ENCODE measurements around the gene PPP2R5C. TPM values are rescaled to one million over a fixed set of nuclear protein-coding genes. Genes with fewer than 3 reads are reported as not detected.

The PPP2R5C gene
- total and polyA plus RNA-seq, 2 of the 8 experiments (the other 6 are each of a cell fraction or from before 2014, with no cell fraction given), result 49.6 to 95.9 TPM

- TF ChIP-seq NANOG (IDR thresholded peaks at IDR 0.05; ENCODE audit: insufficient read depth, low read depth, low read length, poor library complexity, severe bottlenecking), result no peak
Measured at GRCh38 chr14:101849125-101849524, 87.6 kb downstream of the PPP2R5C start (continued).
